HG03439 (cell line): ENCODE data around the gene LEF1.

Experiments
- ATAC-seq: cut with Tn5 transposase; IDR thresholded peaks from one replicate; pipeline ENCODE4 v1.9.1; 2021; ENCODE audit warnings: mild to moderate bottlenecking, moderate library complexity; ENCODE audit not compliant: unreplicated experiment

LEF1 gene

GRCh38 chr4:108004646-108005045 lies 164.1 kb downstream of the LEF1 start:
- ATAC-seq = no peak

- ATAC-seq = no peak
These were observed 164.7 kb downstream of the LEF1 start for GRCh38 chr4:108003982-108004515.

GRCh38 chr4:108001540-108002135 lies 167.1 kb downstream of the LEF1 start:
- no peak for ATAC-seq

- ATAC-seq = no peak
These were observed 168.7 kb downstream of the LEF1 start for GRCh38 chr4:107999932-108000539.

- no peak for ATAC-seq
These were observed 170.9 kb downstream of the LEF1 start for GRCh38 chr4:107997794-107998193.
